GM23248 (cell line): ENCODE results near the gene ARID1B.

Experiments used
- EZH2 ChIP-seq: fragments of 200-600 bp; sonication (generic); IDR thresholded peaks from 2 replicates; pipeline ENCODE4 v1.6.1; 2018; ENCODE audit warnings: antibody characterized with exemption, mild to moderate bottlenecking; ENCODE audit not compliant: insufficient read depth, poor library complexity, severe bottlenecking
- EZH2phosphoT487 ChIP-seq: fragments of 200-600 bp; sonication (generic); IDR thresholded peaks from 2 replicates; pipeline ENCODE4 v1.6.1; 2018; ENCODE audit warnings: antibody characterized with exemption, moderate library complexity, mild to moderate bottlenecking, low read depth; ENCODE audit not compliant: insufficient read depth

GRCh38 chr6:157253017-157253416, 475.8 kb downstream of the ARID1B start:
- TF ChIP-seq EZH2 (no peak), EZH2phosphoT487 (no peak)
